A673 (cell line): ENCODE data around the gene ELL2.

Experiments used
- EZH2 ChIP-seq: fragments of 200-600 bp; sonication (generic); IDR thresholded peaks from 2 replicates; pipeline ENCODE4 v1.6.1; 2017; ENCODE audit warnings: borderline replicate concordance, low read depth, mild to moderate bottlenecking, mixed read lengths, antibody characterized with exemption, low read length; ENCODE audit not compliant: poor library complexity, severe bottlenecking
- TF ChIP-seq, protein P1 (sequence below): fragments of 300-800, 200-600 bp; sonication (generic); conservative IDR thresholded peaks from 2 replicates; pipeline ENCODE4 v1.5.1; 2017; ENCODE audit warnings: low read depth, mild to moderate bottlenecking, antibody characterized with exemption, low read length, moderate library complexity, mixed read lengths

DNA sequence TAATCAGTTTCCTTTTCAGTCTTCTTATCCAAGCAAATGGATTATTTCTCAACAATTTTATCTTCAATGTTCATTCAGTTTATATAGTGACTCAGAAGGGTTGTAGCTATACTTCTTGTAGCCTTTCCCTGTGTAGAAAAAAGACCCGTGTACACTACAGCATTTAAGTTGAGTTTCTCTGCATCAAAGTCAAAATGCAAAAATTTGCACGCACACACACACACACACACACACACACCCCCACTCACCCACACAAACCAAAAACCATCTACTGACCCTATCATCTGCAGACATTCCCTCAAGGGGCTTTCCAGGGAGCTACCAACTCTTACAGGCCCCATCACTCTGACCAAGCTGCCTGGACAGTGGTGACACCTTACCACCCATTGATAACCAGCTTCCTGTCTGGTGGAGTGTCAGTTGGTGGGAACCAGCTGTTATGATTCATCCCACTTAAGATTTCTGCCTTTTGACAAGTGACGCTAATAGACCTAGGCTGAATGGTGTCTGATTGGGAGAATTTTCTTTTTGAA lies 12.2 kb upstream of the ELL2 start:
- TF ChIP-seq, protein P1, sequence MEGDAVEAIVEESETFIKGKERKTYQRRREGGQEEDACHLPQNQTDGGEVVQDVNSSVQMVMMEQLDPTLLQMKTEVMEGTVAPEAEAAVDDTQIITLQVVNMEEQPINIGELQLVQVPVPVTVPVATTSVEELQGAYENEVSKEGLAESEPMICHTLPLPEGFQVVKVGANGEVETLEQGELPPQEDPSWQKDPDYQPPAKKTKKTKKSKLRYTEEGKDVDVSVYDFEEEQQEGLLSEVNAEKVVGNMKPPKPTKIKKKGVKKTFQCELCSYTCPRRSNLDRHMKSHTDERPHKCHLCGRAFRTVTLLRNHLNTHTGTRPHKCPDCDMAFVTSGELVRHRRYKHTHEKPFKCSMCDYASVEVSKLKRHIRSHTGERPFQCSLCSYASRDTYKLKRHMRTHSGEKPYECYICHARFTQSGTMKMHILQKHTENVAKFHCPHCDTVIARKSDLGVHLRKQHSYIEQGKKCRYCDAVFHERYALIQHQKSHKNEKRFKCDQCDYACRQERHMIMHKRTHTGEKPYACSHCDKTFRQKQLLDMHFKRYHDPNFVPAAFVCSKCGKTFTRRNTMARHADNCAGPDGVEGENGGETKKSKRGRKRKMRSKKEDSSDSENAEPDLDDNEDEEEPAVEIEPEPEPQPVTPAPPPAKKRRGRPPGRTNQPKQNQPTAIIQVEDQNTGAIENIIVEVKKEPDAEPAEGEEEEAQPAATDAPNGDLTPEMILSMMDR: no peak
- no peak for TF ChIP-seq EZH2
